Activated T-cell treated with anti-CD3 and anti-CD28 coated beads, Interleukin-2, amount 50 U/mL, for 4 hours (primary cell): ENCODE measurements around the gene ESM1. TPM values are rescaled to one million over a fixed set of nuclear protein-coding genes. Genes with fewer than 3 reads are reported as not detected.

Source experiments
- ATAC-seq, 2 donors: fragments of 200-7000 bp; cut with Tn5 transposase; one replicate each; pipeline ENCODE4 v1.10.0; 2021
- DNase-seq: peaks from one replicate; pipeline ENCODE4 v3.0.0-alpha.2; 2020
- H3K27me3 Mint-ChIP-seq: one replicate; pipeline ENCODE4 v1.8.0; 2021; ENCODE audit warnings: low read depth, mixed read lengths
- H3K36me3 Mint-ChIP-seq: one replicate; pipeline ENCODE4 v1.8.0; 2022; ENCODE audit warnings: mixed read lengths; ENCODE audit not compliant: insufficient read depth
- H3K4me1 Mint-ChIP-seq: one replicate; pipeline ENCODE4 v1.8.0; 2021; ENCODE audit warnings: low read depth, mixed read lengths
- H3K4me3 Mint-ChIP-seq: one replicate; pipeline ENCODE4 v1.8.0; 2021; ENCODE audit warnings: mild to moderate bottlenecking, moderate library complexity, mixed read lengths
- H3K9me3 Mint-ChIP-seq: one replicate; pipeline ENCODE4 v1.8.0; 2021; ENCODE audit warnings: mixed read lengths
- total RNA-seq, 3 donors: library from RNA; stranded (reverse); gene quantifications; one replicate each; pipeline ENCODE4 v1.2.1, GENCODE V29; 2021

Gene ESM1
- total RNA-seq, 3 donors from 2014 or later: 0.18 TPM; not detected in 2

- no peak for ATAC-seq
- DNase-seq: no peak
- Mint-ChIP-seq H3K27me3 (no peaks in the 10 kb centered on the region), H3K9me3 (no peaks in the 10 kb centered on the region), H3K4me3 (no peak overlapping the region), H3K4me1 (peaks cover 21% of the 10 kb centered on the region), H3K36me3 (no peaks in the 10 kb centered on the region)
Measured at GRCh38 chr5:54996466-54996865, 11.1 kb upstream of the ESM1 start.

- H3K4me3 Mint-ChIP-seq: no peak overlapping the region
- no peaks in the 10 kb centered on the region for H3K9me3 Mint-ChIP-seq
- H3K27me3 Mint-ChIP-seq: no peaks in the 10 kb centered on the region
- peaks cover 21% of the 10 kb centered on the region for H3K4me1 Mint-ChIP-seq
- ATAC-seq (no peak), DNase-seq (no peak)
- H3K36me3 Mint-ChIP-seq: no peaks in the 10 kb centered on the region
Measured at GRCh38 chr5:54995168-54995567, 9.8 kb upstream of the ESM1 start.

- Mint-ChIP-seq H3K9me3 (no peaks in the 10 kb centered on the region), H3K4me1 (peaks cover 22% of the 10 kb centered on the region), H3K36me3 (no peaks in the 10 kb centered on the region), H3K27me3 (no peaks in the 10 kb centered on the region), H3K4me3 (no peak overlapping the region)
- DNase-seq (no peak), ATAC-seq (no peak)
Measured at GRCh38 chr5:54994628-54995027, 9.2 kb upstream of the ESM1 start.

- no peaks in the 10 kb centered on the region for H3K27me3 Mint-ChIP-seq
- H3K36me3 Mint-ChIP-seq: no peaks in the 10 kb centered on the region
- H3K9me3 Mint-ChIP-seq: no peaks in the 10 kb centered on the region
- H3K4me1 Mint-ChIP-seq: peaks cover 32% of the 10 kb centered on the region
- no peak overlapping the region for H3K4me3 Mint-ChIP-seq
- no peak for DNase-seq
- ATAC-seq: peak; percentile 32 to 34
Measured at GRCh38 chr5:54993318-54993717, 7.9 kb upstream of the ESM1 start.

GRCh38 chr5:54991416-54991815 lies 6.0 kb upstream of the ESM1 start:
- Mint-ChIP-seq H3K27me3 (no peaks in the 10 kb centered on the region), H3K36me3 (no peaks in the 10 kb centered on the region), H3K9me3 (no peaks in the 10 kb centered on the region), H3K4me1 (peaks cover 41% of the 10 kb centered on the region), H3K4me3 (no peak overlapping the region)
- DNase-seq (no peak), ATAC-seq (no peak)

GRCh38 chr5:54990841-54991258 lies 5.5 kb upstream of the ESM1 start:
- ATAC-seq (no peak), DNase-seq (no peak)
- Mint-ChIP-seq H3K27me3 (no peaks in the 10 kb centered on the region), H3K9me3 (no peaks in the 10 kb centered on the region), H3K36me3 (no peaks in the 10 kb centered on the region), H3K4me3 (no peak overlapping the region), H3K4me1 (peaks cover 42% of the 10 kb centered on the region)

- H3K4me1 Mint-ChIP-seq: peaks cover 40% of the 10 kb centered on the region
- no peaks in the 10 kb centered on the region for H3K9me3 Mint-ChIP-seq
- no peaks in the 10 kb centered on the region for H3K27me3 Mint-ChIP-seq
- ATAC-seq (no peak), DNase-seq (no peak)
- no peak overlapping the region for H3K4me3 Mint-ChIP-seq
- no peaks in the 10 kb centered on the region for H3K36me3 Mint-ChIP-seq
Measured at GRCh38 chr5:54988817-54989216, 3.4 kb upstream of the ESM1 start.

- no peak for ATAC-seq
- H3K4me3 Mint-ChIP-seq: no peak overlapping the region
- no peaks in the 10 kb centered on the region for H3K36me3 Mint-ChIP-seq
- DNase-seq: no peak
- peaks cover 42% of the 10 kb centered on the region for H3K4me1 Mint-ChIP-seq
- no peaks in the 10 kb centered on the region for H3K27me3 Mint-ChIP-seq
- no peaks in the 10 kb centered on the region for H3K9me3 Mint-ChIP-seq
Measured at GRCh38 chr5:54988218-54988617, 2.8 kb upstream of the ESM1 start.

GRCh38 chr5:54986269-54986654 lies 869 bp upstream of the ESM1 start:
- no peaks in the 10 kb centered on the region for H3K9me3 Mint-ChIP-seq
- ATAC-seq: no peak
- no peaks in the 10 kb centered on the region for H3K36me3 Mint-ChIP-seq
- no peak for DNase-seq
- no peaks in the 10 kb centered on the region for H3K27me3 Mint-ChIP-seq
- no peak overlapping the region for H3K4me3 Mint-ChIP-seq
- peaks cover 40% of the 10 kb centered on the region for H3K4me1 Mint-ChIP-seq

GRCh38 chr5:54981928-54982327 lies 3.5 kb downstream of the ESM1 start:
- DNase-seq: no peak
- H3K27me3 Mint-ChIP-seq: no peaks in the 10 kb centered on the region
- no peaks in the 10 kb centered on the region for H3K9me3 Mint-ChIP-seq
- H3K36me3 Mint-ChIP-seq: no peaks in the 10 kb centered on the region
- no peak for ATAC-seq
- peaks cover 11% of the 10 kb centered on the region for H3K4me1 Mint-ChIP-seq
- H3K4me3 Mint-ChIP-seq: no peak overlapping the region

GRCh38 chr5:54975701-54976100 lies 9.7 kb downstream of the ESM1 start:
- DNase-seq (no peak), ATAC-seq (no peak)
- Mint-ChIP-seq H3K36me3 (no peaks in the 10 kb centered on the region), H3K27me3 (no peaks in the 10 kb centered on the region), H3K4me3 (no peak overlapping the region), H3K9me3 (no peaks in the 10 kb centered on the region), H3K4me1 (peaks cover 6% of the 10 kb centered on the region)

GRCh38 chr5:54969856-54970828 lies 15.3 kb downstream of the ESM1 start:
- Mint-ChIP-seq H3K9me3 (no peaks in the 10 kb centered on the region), H3K4me3 (no peak overlapping the region), H3K4me1 (no peaks in the 10 kb centered on the region), H3K27me3 (no peaks in the 10 kb centered on the region), H3K36me3 (no peaks in the 10 kb centered on the region)
- DNase-seq: no peak
- no peak for ATAC-seq

GRCh38 chr5:54969242-54969641 lies 16.2 kb downstream of the ESM1 start:
- ATAC-seq (no peak), DNase-seq (no peak)
- no peak overlapping the region for H3K4me3 Mint-ChIP-seq
- H3K36me3 Mint-ChIP-seq: no peaks in the 10 kb centered on the region
- H3K9me3 Mint-ChIP-seq: no peaks in the 10 kb centered on the region
- no peaks in the 10 kb centered on the region for H3K27me3 Mint-ChIP-seq
- H3K4me1 Mint-ChIP-seq: peaks cover 6% of the 10 kb centered on the region

- Mint-ChIP-seq H3K4me1 (peaks cover 10% of the 10 kb centered on the region), H3K27me3 (no peaks in the 10 kb centered on the region), H3K4me3 (no peak overlapping the region), H3K9me3 (no peaks in the 10 kb centered on the region), H3K36me3 (no peaks in the 10 kb centered on the region)
- DNase-seq (no peak), ATAC-seq (no peak)
Measured at GRCh38 chr5:54965806-54966205, 19.6 kb downstream of the ESM1 start.

GRCh38 chr5:54964405-54964804 lies 21.0 kb downstream of the ESM1 start:
- Mint-ChIP-seq H3K27me3 (peaks cover 4% of the 10 kb centered on the region), H3K4me3 (no peak overlapping the region), H3K9me3 (no peaks in the 10 kb centered on the region), H3K36me3 (no peaks in the 10 kb centered on the region), H3K4me1 (peaks cover 10% of the 10 kb centered on the region)
- ATAC-seq: no peak
- DNase-seq: no peak
